HG02938 (cell line): ENCODE measurements around the gene LTA4H.
"Not testable (repeated sequence)": the region's sequence is repeated elsewhere in the genome, so short reads cannot be mapped to it uniquely, and the experiment has no call there.

Source experiments
- ATAC-seq: cut with Tn5 transposase; IDR thresholded peaks from one replicate; pipeline ENCODE4 v1.9.1; 2021; ENCODE audit warnings: mild to moderate bottlenecking, moderate library complexity; ENCODE audit not compliant: unreplicated experiment

LTA4H gene

GRCh38 chr12:95995238-95996031 lies 40.0 kb downstream of the LTA4H start:
- ATAC-seq, result no peak

DNA sequence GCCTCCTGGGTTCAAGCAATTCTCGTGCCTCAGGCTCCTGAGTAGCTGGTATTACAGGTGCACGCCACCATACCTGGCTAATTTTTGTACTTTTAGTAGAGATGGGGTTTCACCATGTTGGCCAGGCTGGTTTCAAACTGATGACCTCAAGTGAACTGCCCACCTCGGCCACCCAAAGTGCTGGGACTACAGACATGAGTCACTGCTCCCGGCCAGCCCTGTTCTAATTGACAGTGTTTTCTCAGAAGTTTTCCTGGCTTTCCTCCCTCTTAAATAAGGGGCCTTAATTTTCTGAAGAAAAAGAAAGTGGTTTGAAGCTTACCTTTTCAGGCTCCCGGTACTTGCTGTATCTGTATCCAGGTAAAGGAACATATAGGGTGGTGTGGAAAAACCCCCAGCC lies 40.9 kb downstream of the LTA4H start:
- ATAC-seq, result no peak

GRCh38 chr12:95993907-95994306 lies 41.5 kb downstream of the LTA4H start:
- no peak for ATAC-seq

DNA sequence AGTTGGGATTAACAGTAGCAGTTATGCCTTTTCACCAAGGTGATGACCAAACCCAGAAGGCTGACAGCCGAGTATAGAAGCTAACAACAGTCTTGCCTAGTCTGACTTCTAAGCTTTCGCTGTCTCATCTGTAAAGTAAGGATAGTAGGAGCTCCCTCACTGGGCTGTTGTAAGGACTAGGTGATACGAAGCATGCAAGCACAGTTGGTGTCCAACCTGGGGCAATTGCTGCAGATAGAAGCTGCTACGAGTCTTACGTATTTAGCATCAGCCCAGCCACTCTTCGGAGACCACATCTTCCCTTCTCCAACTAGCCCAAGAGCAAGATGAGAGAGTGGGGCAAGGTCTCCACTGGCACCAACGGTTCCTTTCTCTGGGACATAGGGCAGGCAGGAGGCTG lies 45.3 kb downstream of the LTA4H start:
- ATAC-seq, result no peak

DNA sequence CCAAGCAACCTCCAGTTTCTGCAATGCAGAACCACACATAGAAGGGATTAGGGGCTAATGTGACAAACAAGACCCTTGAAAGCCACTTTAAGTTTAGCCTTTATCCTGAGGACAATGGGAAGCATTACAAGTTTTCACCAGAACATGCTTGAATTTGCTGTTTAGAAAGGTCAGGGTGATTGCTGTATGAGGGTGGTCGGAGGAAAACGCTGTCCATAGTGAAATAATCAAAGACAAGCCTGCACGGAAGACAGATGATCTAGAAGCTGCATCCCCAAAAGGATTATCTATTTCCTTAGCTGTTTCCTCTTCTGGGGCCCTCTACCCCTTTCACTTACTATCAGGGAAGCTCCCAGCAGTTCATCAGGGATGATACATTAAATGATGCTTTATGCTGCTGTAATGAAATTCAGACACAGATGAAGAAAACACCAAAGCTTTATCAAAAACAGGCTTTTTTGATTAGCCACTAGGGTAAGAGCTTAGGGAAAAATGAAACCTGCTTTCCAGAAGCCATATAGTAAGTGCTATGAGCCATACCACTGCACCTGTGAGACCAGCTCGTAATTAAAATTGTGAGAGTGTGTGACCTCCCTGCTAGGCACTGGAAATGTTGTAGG lies 45.8 kb downstream of the LTA4H start:
- no peak for ATAC-seq

GRCh38 chr12:95988506-95989275 lies 46.7 kb downstream of the LTA4H start:
- no peak for ATAC-seq

GRCh38 chr12:95986635-95987570 lies 48.5 kb downstream of the LTA4H start:
- ATAC-seq, result no peak

DNA sequence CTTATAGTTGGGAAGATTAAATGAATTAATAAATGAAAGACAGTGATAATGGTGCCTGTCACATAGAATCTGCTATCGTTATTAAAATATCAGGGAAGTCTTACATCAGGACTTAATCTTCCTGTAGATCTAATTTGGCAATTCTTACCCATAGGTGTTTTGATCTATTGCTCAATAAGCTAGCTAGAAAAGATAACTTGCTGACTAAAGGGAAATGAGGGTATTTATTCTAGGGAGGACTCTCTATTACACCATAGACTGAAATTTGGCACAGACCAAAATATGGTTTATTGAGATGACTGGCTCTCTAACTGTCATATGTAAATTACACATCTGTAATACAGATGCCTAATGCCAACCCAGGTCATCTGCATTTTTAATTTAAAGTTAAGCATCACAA lies 50.7 kb downstream of the LTA4H start:
- ATAC-seq, result no peak

- ATAC-seq, result no peak
Observed at GRCh38 chr12:95982602-95983001, 52.8 kb downstream of the LTA4H start.

DNA sequence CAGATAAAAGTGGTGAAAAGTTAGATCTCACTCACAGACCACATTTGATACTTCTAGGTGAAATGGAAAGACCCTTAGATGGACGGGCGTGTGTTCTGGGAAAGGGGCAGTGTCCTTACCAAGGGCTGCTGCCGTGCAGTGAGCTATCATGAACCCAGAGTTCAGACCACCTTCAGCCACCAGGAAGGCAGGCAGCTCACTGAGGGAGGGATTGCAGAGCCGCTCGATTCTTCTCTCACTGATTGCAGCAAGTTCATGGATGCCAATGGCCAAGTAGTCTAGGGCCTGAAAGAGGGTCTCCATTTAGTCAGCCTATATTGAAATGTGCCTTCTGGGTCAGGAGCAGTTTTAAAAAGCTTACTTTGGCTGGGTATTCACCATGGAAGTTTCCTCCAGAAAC lies 55.0 kb downstream of the LTA4H start:
- no peak for ATAC-seq

DNA sequence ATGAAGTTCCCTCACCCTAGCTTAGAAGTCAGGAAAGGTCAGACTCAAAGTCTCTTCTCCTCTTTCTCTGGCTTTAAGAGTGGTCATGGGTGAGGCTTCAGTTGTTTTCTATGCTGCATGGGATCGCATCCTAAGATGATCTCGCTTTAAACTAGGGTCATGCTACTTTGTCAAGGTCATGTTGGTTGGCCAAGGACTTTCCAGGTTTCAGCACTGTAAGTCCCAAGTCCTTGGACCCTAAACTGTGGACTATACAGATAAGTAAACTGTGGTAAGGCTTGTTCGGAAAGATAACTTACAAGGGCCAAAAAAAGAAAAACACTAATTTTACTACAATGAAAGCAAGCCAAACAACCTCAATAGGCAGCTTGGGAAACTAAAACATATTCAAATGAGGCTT lies 56.6 kb downstream of the LTA4H start:
- no peak for ATAC-seq

GRCh38 chr12:95978351-95978750 lies 57.0 kb downstream of the LTA4H start:
- ATAC-seq, result no peak

GRCh38 chr12:95977764-95978305 lies 57.6 kb downstream of the LTA4H start:
- no peak for ATAC-seq

DNA sequence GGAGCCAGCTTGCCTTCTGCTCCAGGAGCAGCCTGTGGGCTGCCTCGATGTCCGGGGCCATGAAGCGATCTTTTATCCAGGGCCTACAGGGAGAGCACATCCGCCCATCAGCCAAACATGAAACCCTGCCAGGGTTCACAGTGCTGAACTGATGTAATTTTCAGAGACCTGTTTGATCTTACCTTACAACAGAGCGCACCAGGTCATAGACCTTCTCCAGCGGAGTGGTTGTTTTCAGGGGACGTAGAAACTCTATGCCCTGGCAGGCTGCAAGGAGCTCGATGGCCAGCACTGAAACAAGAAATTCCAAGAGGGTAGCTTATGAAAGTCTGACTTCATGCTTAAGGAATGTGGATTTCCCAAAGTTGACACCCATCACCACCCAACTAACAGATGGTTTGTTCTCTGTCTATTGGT lies 59.0 kb downstream of the LTA4H start:
- ATAC-seq, result no peak

DNA sequence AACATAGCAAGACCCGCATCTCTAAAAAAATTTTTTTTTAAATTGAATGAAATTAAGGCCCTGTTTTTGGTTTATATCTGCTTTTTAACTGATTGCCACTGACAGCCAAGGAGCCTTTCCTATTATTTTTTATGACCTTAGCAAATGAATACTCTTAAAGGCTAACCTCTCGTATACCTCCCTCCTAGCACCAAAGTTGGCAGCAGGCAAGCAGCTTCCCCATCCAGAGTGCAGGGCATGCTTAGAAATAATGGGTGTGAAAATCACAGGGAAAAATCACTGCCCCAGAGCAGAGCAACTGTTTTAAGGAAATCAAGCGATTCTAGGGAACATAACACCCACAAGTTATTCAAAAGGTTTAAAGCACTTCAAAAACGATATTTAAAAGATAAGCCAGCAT lies 59.9 kb downstream of the LTA4H start:
- ATAC-seq, result no peak

DNA sequence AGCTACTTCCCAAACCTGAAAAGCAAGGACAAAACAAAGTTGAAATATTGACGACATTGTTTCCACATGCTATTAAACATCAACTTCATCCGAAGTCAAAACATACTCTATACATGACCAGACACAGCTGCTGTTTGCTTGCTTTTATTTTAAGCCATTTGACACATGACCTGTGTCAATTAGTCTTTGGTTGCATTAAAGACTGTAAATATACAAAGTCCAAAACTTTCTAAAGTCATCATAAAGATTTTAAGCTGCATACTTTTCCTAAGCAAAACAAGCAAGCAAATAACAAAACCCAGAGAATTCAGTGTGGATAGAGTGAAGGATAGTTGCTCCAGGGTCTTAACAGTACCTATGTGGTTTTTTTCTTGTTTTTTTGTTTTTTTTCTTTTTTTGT lies 61.0 kb downstream of the LTA4H start:
- ATAC-seq, result no peak

DNA sequence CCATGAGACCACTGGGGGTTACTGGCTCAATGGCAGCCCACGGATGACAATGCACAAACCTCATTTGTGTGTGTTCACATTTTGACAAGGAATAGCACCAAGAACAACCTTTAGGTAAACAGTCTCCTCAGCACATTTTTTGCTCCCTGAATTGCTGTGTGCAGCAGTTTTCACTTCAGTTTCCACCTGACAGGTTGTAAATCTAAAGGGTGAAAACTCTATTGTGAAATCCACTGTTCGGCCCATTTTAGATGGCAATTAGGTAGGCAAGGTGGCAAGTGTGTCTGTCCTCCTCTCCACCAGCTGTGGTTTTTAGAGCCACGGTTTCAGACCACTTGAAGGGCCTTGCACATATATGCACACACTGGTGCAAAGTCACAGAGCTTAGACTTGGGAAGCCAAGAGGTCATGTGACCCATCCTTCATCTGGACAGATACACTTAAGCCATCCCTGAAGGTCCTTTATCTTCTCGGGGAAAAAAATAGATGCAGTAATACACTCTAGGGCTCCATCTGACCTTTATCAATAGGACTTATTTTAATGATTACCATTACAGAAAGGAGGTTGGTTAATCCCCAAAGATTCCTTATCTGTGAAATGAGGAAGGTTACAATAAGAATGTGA lies 62.4 kb downstream of the LTA4H start:
- ATAC-seq, result no peak

GRCh38 chr12:95970905-95971304 lies 64.5 kb downstream of the LTA4H start:
- no peak for ATAC-seq

GRCh38 chr12:95969116-95969515 lies 66.3 kb downstream of the LTA4H start:
- not testable (repeated sequence) for ATAC-seq

- no peak for ATAC-seq
Observed at GRCh38 chr12:95967301-95967700, 68.1 kb downstream of the LTA4H start.
